ENCODE measurements around the gene REXO1. TPM values are rescaled to one million over a fixed set of nuclear protein-coding genes. Genes with fewer than 3 reads are reported as not detected.

REXO1 gene
- total and polyA plus RNA-seq, 2 donors: 7.9 to 20.5 TPM

DNA sequence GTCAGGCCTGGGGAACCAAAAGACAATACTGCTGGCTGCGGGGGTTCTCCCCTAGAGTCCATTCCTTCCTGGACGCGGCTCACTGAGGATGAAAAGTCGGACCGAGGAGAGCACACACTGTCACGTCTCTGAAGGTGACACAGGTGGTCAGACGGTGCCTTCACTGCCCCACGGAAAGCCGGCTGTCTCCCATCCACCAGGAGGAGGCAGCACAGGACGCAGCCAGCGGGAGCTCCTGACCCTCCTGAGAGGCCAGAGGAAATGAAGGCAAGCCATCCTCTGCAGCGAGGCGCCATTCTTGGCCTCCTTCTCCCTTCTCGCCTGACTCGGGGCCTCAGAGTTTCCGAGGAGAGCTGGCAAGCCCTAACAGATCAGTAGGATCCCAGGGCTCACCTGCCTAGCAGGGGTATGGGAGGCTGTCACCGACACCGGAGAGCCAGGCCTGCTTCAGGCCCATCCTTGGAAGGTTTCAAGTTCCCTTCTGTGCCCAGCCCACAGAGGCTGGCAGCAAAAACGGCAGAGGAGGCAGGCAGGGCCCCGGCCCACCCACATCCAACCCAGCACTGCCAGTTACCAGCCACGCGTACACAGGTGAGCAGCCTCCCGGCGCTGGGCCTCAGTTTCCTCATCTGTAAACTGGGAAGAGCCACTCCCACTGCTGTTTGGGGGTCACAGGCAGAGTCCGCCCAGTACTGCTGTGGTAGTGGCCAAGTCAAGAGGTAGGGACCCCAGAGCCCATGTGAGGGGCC, 4.5 kb downstream of the REXO1 start:
- Histone ChIP-seq H3K36me3 (ENCODE audit: insufficient read depth) (no peaks in the 10 kb centered on the region), H3K27ac (ENCODE audit: low read depth) (no peak overlapping the region), H3K4me3 (ENCODE audit: low read depth, low read length) (no peak overlapping the region), H3K4me1 (ENCODE audit: insufficient read depth) (no peaks in the 10 kb centered on the region)
- whole genome bisulfite sequencing: 78% methylated on average over 25 of the region's 25 CpGs
- no peak for DNase-seq (ENCODE audit: extremely low spot score)

DNA sequence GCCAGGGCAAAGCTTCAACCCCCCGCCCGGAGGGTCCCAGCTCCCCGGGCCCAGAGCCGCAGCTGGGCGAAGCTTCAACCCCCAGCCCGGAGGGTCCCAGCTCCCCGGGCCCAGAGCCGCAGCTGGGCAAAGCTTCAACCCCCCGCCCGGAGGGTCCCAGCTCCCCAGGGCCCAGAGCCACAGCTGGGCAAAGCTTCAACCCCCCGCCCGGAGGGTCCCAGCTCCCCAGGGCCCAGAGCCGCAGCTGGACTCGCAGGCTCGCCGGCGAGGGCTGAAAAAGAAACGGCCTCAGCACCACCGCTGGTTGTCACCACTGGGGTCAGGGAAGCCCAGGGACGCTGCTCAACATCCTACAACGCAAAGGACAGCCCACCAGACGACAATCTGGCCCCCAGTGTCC, 5.2 kb downstream of the REXO1 start:
- no peak for DNase-seq (ENCODE audit: extremely low spot score)
- Histone ChIP-seq H3K4me1 (ENCODE audit: insufficient read depth) (no peaks in the 10 kb centered on the region), H3K36me3 (ENCODE audit: insufficient read depth) (no peaks in the 10 kb centered on the region), H3K4me3 (ENCODE audit: low read depth, low read length) (no peak overlapping the region), H3K27ac (ENCODE audit: low read depth) (no peak overlapping the region)
- 90% methylated on average over 22 of the region's 22 CpGs for WGBS

DNA sequence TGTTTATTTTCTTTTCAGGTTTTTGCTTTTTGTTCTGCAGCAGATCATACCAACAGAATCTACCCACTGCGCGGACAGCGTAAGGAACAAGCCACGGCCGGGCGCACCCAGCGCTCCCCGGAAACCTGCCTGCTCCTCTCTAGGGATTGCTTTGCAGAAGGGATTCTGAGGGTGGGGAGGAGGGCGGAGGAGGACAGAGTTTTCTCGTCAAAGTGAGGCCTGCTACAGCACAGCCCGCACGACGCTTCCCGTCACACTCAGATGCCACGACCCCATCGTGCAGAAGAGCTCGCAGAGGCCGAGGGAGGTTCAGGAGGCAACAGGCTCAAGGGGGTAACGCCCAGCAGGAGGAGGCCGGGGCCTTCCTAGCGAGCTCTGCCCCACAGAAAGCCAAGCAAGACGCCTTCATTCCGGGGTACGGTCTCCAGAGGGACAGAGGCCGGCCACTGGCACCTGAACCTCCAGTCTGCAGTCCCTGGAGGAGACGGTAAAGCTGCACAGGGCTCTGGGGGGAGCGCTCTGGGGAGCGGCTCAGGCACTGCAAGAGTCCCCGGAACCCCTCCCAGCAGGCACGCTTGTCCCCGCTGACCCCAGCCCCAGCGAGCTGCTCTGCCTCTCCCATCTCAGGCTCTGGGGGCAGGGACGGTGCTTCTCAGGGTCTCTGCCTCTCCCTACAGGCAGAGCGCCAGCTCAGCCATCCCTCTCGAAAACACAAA, 6.9 kb downstream of the REXO1 start:
- Histone ChIP-seq H3K4me1 (ENCODE audit: insufficient read depth) (no peaks in the 10 kb centered on the region), H3K4me3 (ENCODE audit: low read depth, low read length) (no peak overlapping the region), H3K27ac (ENCODE audit: low read depth) (no peak overlapping the region), H3K36me3 (ENCODE audit: insufficient read depth) (no peaks in the 10 kb centered on the region)
- DNase-seq (ENCODE audit: extremely low spot score): no peak
- 77% methylated on average over 35 of the region's 35 CpGs for WGBS

GRCh38 chr19:1840541-1841115, 7.7 kb downstream of the REXO1 start:
- WGBS: 81% methylated on average over 22 of the region's 22 CpGs
- no peak overlapping the region for H3K27ac ChIP-seq (ENCODE audit: low read depth)
- no peaks in the 10 kb centered on the region for H3K4me1 ChIP-seq (ENCODE audit: insufficient read depth)
- H3K4me3 ChIP-seq (ENCODE audit: low read depth, low read length): no peak overlapping the region
- no peak for DNase-seq (ENCODE audit: extremely low spot score)
- no peaks in the 10 kb centered on the region for H3K36me3 ChIP-seq (ENCODE audit: insufficient read depth)

- no peak overlapping the region for H3K4me3 ChIP-seq (ENCODE audit: low read depth, low read length)
- H3K27ac ChIP-seq (ENCODE audit: low read depth): no peak overlapping the region
- no peaks in the 10 kb centered on the region for H3K4me1 ChIP-seq (ENCODE audit: insufficient read depth)
- H3K36me3 ChIP-seq (ENCODE audit: insufficient read depth): no peaks in the 10 kb centered on the region
- no peak for DNase-seq (ENCODE audit: extremely low spot score)
- 80% methylated on average over 25 of the region's 25 CpGs for WGBS
Observed at GRCh38 chr19:1839658-1840540, 8.4 kb downstream of the REXO1 start.

DNA sequence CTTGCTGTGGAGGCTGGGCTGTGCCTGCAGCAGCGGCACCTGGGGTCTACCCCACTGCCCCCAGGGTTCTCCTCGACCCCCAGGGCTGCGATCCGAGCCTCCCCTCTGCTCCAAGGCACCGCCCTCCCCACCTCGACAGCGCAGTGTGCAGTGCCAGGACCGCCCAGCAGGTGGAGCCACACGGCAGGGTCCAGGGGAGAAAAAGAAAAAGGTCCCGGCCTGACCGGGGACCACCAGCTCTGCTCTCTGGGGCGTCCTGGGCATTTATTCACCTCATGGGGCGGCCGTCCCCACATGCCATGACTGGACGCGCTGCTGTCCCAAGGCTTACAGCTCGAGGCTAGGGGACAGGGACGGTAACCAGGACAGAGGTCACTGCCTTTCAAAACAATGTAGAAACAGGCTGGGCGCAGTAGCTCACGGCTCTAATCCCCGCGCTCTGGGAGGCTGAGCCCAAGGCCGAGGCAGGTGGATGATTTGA, 10.6 kb downstream of the REXO1 start:
- Histone ChIP-seq H3K4me3 (ENCODE audit: low read depth, low read length) (no peak overlapping the region), H3K36me3 (ENCODE audit: insufficient read depth) (no peaks in the 10 kb centered on the region), H3K4me1 (ENCODE audit: insufficient read depth) (no peaks in the 10 kb centered on the region), H3K27ac (ENCODE audit: low read depth) (no peak overlapping the region)
- no peak for DNase-seq (ENCODE audit: extremely low spot score)
- 33% methylated on average over 23 of the region's 23 CpGs for WGBS

DNA sequence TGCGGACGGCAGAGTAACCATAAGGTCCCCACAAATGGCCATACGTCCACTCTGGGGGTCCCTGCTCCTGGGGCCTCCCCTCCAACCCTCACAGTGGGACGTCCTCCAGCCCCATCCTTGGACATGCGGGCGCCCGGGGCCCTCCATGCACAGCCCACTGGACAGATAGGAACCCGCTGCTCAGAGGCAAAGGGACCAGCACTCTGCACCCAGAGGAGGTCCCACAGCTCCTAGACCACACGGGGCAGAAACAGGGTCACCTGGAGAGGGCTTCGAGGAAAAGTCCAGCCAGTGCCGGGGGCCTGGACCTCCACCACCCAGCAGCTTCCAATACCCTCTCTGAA, 11.1 kb downstream of the REXO1 start:
- no peak for DNase-seq (ENCODE audit: extremely low spot score)
- no peak overlapping the region for H3K27ac ChIP-seq (ENCODE audit: low read depth)
- H3K4me1 ChIP-seq (ENCODE audit: insufficient read depth): no peaks in the 10 kb centered on the region
- H3K4me3 ChIP-seq (ENCODE audit: low read depth, low read length): no peak overlapping the region
- no peaks in the 10 kb centered on the region for H3K36me3 ChIP-seq (ENCODE audit: insufficient read depth)
- WGBS: 72% methylated on average over 11 of the region's 11 CpGs

DNA sequence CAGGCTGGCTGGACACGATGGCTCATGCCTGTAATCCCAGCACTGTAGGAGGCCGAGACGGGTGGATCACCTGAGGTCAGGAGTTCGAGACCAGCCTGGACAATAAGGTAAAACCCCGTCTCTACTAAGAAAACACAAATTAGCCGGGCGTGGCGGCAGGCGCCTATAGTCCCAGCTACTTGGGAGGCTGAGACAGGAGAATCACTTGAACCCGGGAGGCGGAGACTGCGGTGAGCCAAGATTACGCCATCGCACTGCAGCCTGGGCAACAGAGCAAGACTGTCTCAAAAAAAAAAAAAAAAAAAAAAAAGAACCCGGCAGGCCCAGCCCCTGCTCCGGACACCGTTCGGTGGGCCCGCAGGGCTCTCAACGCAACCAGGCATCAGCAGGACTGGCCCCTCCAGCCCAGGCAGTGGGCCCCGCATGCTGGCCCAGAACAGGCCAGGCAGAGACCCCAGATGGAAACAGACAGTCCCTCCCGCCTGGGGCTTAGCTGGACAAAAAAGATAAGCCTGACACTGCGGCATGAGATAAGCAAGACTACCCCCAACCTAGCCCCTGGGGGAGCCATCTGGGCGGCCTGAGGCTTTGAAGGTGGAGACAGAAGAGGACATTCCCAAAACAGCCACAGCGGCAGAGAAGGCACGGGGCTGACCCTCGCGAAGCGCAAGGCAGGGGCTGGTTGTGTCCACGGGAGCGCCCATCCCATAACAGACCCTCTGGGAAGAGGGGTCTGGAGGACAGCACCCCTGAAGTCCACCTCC, 11.6 kb downstream of the REXO1 start:
- no peak overlapping the region for H3K4me3 ChIP-seq (ENCODE audit: low read depth, low read length)
- no peak overlapping the region for H3K27ac ChIP-seq (ENCODE audit: low read depth)
- 85% methylated on average over 31 of the region's 31 CpGs for WGBS
- no peaks in the 10 kb centered on the region for H3K4me1 ChIP-seq (ENCODE audit: insufficient read depth)
- no peak for DNase-seq (ENCODE audit: extremely low spot score)
- no peaks in the 10 kb centered on the region for H3K36me3 ChIP-seq (ENCODE audit: insufficient read depth)

DNA sequence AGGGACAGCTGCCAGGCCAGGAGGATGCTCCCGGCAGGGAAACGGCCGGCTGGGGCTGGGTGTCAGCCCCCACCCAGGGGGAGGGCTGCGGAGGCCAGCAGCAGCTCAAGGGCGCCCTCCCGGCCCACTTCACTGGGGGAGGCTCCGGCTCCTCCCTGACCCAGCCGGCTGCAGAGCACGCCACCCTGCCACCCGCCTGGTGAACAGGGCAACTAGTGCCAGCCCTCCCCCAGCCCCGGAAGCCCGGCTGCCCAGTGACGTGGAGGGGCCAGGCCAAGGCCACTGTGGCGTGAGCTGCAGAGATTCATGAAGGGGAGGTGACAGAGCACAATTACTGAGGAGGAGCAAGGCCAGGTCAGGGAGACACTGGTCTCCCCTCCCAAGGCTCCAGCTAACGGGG, 14.7 kb downstream of the REXO1 start:
- WGBS: 76% methylated on average over 15 of the region's 15 CpGs
- Histone ChIP-seq H3K4me1 (ENCODE audit: insufficient read depth) (no peaks in the 10 kb centered on the region), H3K36me3 (ENCODE audit: insufficient read depth) (no peaks in the 10 kb centered on the region), H3K27ac (ENCODE audit: low read depth) (no peak overlapping the region), H3K4me3 (ENCODE audit: low read depth, low read length) (no peak overlapping the region)
- no peak for DNase-seq (ENCODE audit: extremely low spot score)

DNA sequence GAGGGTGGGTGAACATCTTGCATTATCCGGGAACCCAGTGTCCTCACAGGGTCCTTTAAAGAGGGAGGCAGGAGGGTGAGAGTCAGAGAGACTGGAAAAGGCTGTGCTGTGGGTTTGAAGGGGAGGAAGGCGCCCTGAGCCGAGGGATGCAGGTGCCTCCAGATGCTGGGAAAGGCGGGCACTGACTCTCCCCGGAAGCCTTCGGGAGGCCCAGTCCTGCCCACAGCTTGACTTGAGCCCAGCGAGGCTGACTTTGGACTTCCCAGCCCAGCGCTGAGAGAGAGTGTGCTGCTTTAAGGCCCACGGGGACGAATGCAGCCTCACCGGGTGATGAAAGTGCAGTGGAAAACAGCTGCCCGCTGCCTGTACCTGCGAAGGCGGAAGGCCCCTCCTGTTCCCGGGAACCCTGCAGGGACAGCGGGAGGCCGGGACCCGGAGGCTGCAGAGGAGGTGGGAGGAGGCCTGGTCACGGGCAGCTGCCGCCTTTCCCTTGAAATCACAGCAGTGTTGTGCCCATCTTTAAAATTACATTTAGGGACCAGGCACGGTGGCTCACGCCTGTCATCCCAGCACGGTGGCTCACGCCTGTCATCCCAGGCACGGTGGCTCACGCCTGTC, 16.1 kb downstream of the REXO1 start:
- Histone ChIP-seq H3K4me1 (ENCODE audit: insufficient read depth) (no peaks in the 10 kb centered on the region), H3K36me3 (ENCODE audit: insufficient read depth) (peaks cover 4% of the 10 kb centered on the region), H3K4me3 (ENCODE audit: low read depth, low read length) (no peak overlapping the region), H3K27ac (ENCODE audit: low read depth) (no peak overlapping the region)
- no peak for DNase-seq (ENCODE audit: extremely low spot score)
- 86% methylated on average over 26 of the region's 26 CpGs for WGBS

GRCh38 chr19:1830978-1831377, 17.3 kb downstream of the REXO1 start:
- H3K36me3 ChIP-seq (ENCODE audit: insufficient read depth): peaks cover 5% of the 10 kb centered on the region
- whole genome bisulfite sequencing: 92% methylated on average over 11 of the region's 11 CpGs
- H3K4me1 ChIP-seq (ENCODE audit: insufficient read depth): no peaks in the 10 kb centered on the region

GRCh38 chr19:1830568-1830967, 17.7 kb downstream of the REXO1 start:
- no peak overlapping the region for H3K4me3 ChIP-seq (ENCODE audit: low read depth, low read length)
- DNase-seq (ENCODE audit: extremely low spot score): no peak
- WGBS: 92% methylated on average over 15 of the region's 15 CpGs
- peaks cover 5% of the 10 kb centered on the region for H3K36me3 ChIP-seq (ENCODE audit: insufficient read depth)
- no peak overlapping the region for H3K27ac ChIP-seq (ENCODE audit: low read depth)
- no peaks in the 10 kb centered on the region for H3K4me1 ChIP-seq (ENCODE audit: insufficient read depth)

More at GRCh38 chr19:1830978-1831377, 17.3 kb downstream of the REXO1 start:
- Histone ChIP-seq H3K4me3 (ENCODE audit: low read depth, low read length) (no peak overlapping the region), H3K27ac (ENCODE audit: low read depth) (no peak overlapping the region)
- no peak for DNase-seq (ENCODE audit: extremely low spot score)

Data from urinary bladder (tissue), 4 donors.